Measurements from ENCODE around the gene RRP36. TPM values are rescaled to one million over a fixed set of nuclear protein-coding genes. Genes with fewer than 3 reads are reported as not detected.

Gene RRP36, protein sequence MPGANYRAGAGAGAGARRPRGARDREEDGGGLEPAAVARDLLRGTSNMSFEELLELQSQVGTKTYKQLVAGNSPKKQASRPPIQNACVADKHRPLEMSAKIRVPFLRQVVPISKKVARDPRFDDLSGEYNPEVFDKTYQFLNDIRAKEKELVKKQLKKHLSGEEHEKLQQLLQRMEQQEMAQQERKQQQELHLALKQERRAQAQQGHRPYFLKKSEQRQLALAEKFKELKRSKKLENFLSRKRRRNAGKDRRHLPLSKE
- 10 to 100 TPM; 31.4 to 40.0 (median 37.1) TPM for total RNA-seq
- long read RNA-seq, donor 1, transcript RRP36-201 (7 exons, 1,159 nt): major isoform, 33 of 44 reads
- long read RNA-seq, donor 1, partial matches to known transcripts: 3 of 44 reads
- long read RNA-seq, donor 1, other reads (novel, unspliced or antisense): 7 of 44 reads
- long read RNA-seq, donor 2: 0 reads

DNA sequence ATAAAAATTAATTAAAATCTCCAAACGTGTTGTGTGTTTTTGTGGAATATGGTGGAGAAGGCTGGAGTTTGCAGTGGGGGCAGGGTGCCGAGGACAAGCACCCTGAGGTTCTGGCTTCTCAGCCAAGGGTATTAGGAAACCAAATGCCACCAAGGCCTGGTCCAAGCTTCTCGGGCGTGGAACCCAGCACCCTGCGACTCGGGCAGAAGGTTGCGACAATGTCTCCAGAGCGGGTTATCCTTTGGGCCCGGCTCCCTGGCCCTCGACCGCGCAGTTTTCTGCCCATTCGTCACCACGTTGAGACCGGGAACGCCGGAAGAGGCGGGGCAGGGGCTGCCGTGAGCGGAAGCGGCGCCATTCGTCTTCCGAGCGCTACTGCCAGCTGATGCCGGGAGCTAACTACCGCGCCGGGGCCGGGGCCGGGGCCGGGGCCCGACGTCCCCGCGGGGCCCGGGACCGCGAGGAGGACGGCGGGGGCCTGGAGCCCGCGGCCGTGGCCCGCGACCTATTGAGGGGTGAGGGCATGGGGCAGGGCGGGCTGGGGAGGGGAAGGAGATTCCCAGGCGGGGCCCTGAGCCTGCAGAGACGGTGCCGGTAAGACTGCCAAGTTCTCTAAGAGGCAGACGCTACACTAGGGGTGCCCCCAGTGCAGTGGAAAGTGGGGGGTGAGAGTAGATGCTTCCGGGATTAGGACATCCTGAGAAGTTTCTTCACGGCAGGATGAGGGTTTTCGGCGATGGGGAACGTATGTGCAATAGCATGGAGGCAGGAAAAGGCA lies at the start of gene RRP36:
Gene RRP36 (plus strand): TSS at position 354 of the 778 bp plus-strand sequence. CDS start 32 bp downstream, at position 386.
- ATAC-seq: peak; percentile 97
- intact Hi-C loops (cut with DNase I, micrococcal nuclease): no loop called here
- H3K9me3 ChIP-seq: no peaks in the 10 kb centered on the region
- TF ChIP-seq, protein P1, sequence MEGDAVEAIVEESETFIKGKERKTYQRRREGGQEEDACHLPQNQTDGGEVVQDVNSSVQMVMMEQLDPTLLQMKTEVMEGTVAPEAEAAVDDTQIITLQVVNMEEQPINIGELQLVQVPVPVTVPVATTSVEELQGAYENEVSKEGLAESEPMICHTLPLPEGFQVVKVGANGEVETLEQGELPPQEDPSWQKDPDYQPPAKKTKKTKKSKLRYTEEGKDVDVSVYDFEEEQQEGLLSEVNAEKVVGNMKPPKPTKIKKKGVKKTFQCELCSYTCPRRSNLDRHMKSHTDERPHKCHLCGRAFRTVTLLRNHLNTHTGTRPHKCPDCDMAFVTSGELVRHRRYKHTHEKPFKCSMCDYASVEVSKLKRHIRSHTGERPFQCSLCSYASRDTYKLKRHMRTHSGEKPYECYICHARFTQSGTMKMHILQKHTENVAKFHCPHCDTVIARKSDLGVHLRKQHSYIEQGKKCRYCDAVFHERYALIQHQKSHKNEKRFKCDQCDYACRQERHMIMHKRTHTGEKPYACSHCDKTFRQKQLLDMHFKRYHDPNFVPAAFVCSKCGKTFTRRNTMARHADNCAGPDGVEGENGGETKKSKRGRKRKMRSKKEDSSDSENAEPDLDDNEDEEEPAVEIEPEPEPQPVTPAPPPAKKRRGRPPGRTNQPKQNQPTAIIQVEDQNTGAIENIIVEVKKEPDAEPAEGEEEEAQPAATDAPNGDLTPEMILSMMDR (IDR thresholded peaks at IDR 0.05): no peak
- no peaks in the 10 kb centered on the region for H3K36me3 ChIP-seq (ENCODE audit: low read depth)
- peak; percentile 85 to 88 (median 88) for DNase-seq
- peak within 1 kb of the TSS; percentile 78 for H3K4me3 ChIP-seq
- H3K4me1 ChIP-seq (ENCODE audit: low read depth): peaks cover 15% of the 10 kb centered on the region

DNA sequence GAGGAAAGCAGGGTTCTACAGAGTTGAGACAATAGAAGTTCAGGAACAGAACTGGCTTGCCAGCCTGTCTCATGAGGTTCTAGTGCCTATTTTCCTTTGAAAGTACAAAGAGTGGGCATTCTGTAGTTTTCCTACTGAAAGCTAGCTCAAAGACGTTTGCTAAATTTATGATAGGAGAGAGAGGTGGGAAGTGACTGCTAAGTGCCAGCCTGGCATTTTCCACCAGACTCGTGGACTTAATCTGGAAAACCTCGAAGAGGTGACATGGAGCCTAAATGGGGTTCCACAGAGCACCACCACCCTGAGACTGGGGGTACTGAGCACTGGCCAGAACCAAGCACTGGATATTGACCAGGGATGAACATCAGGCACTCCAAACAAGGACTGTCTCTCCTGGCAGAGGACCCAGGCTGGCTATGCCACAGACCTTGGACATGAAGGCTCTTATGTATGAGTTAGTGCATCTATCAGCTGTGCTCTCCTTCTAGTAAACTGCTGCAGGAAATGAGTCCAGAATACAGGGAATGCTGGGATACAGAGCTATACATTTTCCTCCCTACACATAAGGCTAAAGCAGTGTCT lies 49.6 kb upstream of the RRP36 start:
- H3K4me3 ChIP-seq: no peak overlapping the region
- ATAC-seq (no peak), DNase-seq (no peak)
- intact Hi-C loops (cut with DNase I, micrococcal nuclease): no loop called here
- H3K36me3 ChIP-seq (ENCODE audit: low read depth): no peaks in the 10 kb centered on the region
- no peaks in the 10 kb centered on the region for H3K4me1 ChIP-seq (ENCODE audit: low read depth)
- TF ChIP-seq, protein P1 (IDR thresholded peaks at IDR 0.05): no peak
- no peaks in the 10 kb centered on the region for H3K9me3 ChIP-seq

DNA sequence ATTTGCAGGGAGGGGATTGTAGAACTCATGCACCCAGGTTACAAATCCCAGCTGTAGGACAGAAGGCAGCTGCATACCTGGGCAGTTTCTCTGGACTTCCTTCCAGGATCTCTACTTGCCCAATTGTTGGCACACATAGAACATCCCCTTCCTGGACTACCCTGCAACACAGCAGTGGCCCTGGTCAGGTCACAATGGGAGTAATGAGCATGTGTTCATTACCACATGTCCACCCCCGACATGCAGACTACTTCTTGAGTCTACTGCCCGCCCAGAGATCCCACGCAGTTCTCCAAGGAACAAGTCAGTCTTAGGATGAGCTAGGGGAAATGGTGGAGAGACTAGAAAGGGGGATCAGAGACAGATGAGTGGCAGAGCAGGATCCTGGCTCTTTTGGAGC lies 47.5 kb upstream of the RRP36 start:
- no peak overlapping the region for H3K4me3 ChIP-seq
- intact Hi-C loops (cut with DNase I, micrococcal nuclease): no loop called here
- H3K36me3 ChIP-seq (ENCODE audit: low read depth): no peaks in the 10 kb centered on the region
- TF ChIP-seq, protein P1 (IDR thresholded peaks at IDR 0.05): no peak
- ATAC-seq (no peak), DNase-seq (no peak)
- no peaks in the 10 kb centered on the region for H3K9me3 ChIP-seq
- peaks cover 11% of the 10 kb centered on the region for H3K4me1 ChIP-seq (ENCODE audit: low read depth)

DNA sequence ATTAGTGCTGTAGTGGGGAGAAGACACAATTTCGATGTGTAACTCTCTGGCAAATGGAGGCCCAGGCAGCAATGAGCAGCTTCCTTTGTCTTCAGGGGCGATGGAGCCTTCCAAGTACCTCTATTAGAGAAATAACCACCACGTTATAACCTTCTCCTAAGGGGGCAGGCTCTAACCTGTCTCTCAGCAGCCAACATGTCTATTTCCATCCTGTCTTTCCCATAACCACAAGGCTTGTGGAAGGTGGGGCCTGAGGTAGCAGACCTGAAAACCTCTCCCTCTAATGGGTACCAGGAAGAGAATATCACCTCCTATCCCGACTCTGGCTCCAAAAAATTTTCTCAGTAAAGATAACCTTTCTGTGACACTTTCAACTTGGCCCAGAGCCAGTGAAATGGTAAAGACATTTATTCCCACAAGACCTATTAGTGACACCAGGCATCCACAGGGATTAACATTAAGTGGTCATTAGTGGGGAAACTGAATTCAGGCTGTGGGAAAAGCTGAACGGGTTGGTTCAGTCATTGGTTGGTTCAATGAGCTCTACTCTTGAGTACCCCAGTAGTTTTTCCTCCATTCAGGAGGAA lies 46.4 kb upstream of the RRP36 start:
- no peak for ATAC-seq
- Histone ChIP-seq H3K4me1 (ENCODE audit: low read depth) (peaks cover 14% of the 10 kb centered on the region), H3K9me3 (no peaks in the 10 kb centered on the region), H3K4me3 (no peak overlapping the region), H3K36me3 (ENCODE audit: low read depth) (no peaks in the 10 kb centered on the region)
- TF ChIP-seq, protein P1 (IDR thresholded peaks at IDR 0.05): no peak
- no peak for DNase-seq
- intact Hi-C loops (cut with DNase I, micrococcal nuclease): no loop called here

DNA sequence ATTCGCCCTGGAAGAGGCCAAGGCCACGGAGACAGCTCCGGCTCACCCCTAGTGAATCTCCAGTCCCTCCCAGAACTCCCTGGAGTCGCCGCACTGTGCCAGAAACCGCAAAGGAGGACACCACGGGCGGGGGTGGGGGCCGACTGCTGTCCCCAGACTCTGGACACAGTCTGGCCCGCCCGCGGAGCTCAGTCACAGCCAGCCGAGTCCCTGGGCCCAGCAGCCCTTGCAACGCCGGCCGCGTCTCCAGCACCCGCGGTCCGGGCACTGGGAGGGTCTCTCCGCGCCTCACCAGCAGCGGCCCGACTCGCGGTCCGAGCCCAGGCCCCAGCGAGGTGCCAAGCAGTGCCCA lies 43.0 kb upstream of the RRP36 start:
- Histone ChIP-seq H3K36me3 (ENCODE audit: low read depth) (no peaks in the 10 kb centered on the region), H3K9me3 (no peaks in the 10 kb centered on the region), H3K4me1 (ENCODE audit: low read depth) (peaks cover 14% of the 10 kb centered on the region), H3K4me3 (peak overlapping the region; percentile 69)
- intact Hi-C loops (cut with DNase I, micrococcal nuclease): no loop called here
- ATAC-seq (peak; percentile 64), DNase-seq (peak; percentile 42 to 69 (median 68))
- TF ChIP-seq, protein P1 (IDR thresholded peaks at IDR 0.05): no peak
